K562 (cell line): Measurements from ENCODE around the gene ZFPM1. TPM values are rescaled to one million over a fixed set of nuclear protein-coding genes. Genes with fewer than 3 reads are reported as not detected.
A peak's percentile ranks its signal among the peaks of the same experiment; 100 is the strongest.

ENCODE experiments used
- CHAMP1 ChIP-seq: fragments of 450-650 bp; IDR thresholded peaks from 2 replicates; pipeline ENCODE4 v1.6.1; 2016; ENCODE audit warnings: mild to moderate bottlenecking
- CTBP1 ChIP-seq: fragments of 450-650 bp; IDR thresholded peaks from 2 replicates; pipeline ENCODE4 v1.6.1; 2016; ENCODE audit warnings: borderline replicate concordance
- ETS1 ChIP-seq: conservative IDR thresholded peaks from 2 replicates; pipeline ENCODE4 v1.6.1; 2011; ENCODE audit warnings: low read depth, mild to moderate bottlenecking, low read length; ENCODE audit not compliant: control insufficient read depth
- GATAD2B ChIP-seq: fragments of 450-650 bp; IDR thresholded peaks from 2 replicates; pipeline ENCODE4 v1.6.1; 2017; ENCODE audit warnings: mild to moderate bottlenecking, borderline replicate concordance
- HEY1 ChIP-seq: fragments of 250-450 bp; sonication (Bioruptor Pico); IDR thresholded peaks from 2 replicates; pipeline ENCODE4 v1.5.0; 2020; ENCODE audit warnings: mild to moderate bottlenecking, moderate library complexity, borderline replicate concordance
- HNRNPH1 ChIP-seq: fragments of 200-400 bp; formaldehyde crosslinking; optimal IDR thresholded peaks from 2 replicates; pipeline ENCODE3; 2017; ENCODE audit warnings: low read depth, mild to moderate bottlenecking, low read length, moderate library complexity
- HNRNPK ChIP-seq: fragments of 200-400 bp; formaldehyde crosslinking; IDR thresholded peaks from one replicate; pipeline ENCODE4 v1.6.1; 2018; ENCODE audit warnings: mild to moderate bottlenecking, low read depth, low read length; ENCODE audit not compliant: poor library complexity, severe bottlenecking
- KDM1A ChIP-seq, 2 experiments: fragments of 450-650 bp; IDR thresholded peaks; 2 replicates each; pipeline ENCODE4 v1.6.1; 2016; ENCODE audit warnings: mild to moderate bottlenecking in 2 of 2
- L3MBTL2 ChIP-seq: fragments of 450-650 bp; IDR thresholded peaks from 2 replicates; pipeline ENCODE4 v1.6.1; 2016; ENCODE audit warnings: mild to moderate bottlenecking, moderate library complexity
- LCOR ChIP-seq: sonication (generic); formaldehyde crosslinking; IDR thresholded peaks from 2 replicates; pipeline ENCODE4 v1.8.0; 2022; ENCODE audit warnings: mild to moderate bottlenecking, missing genetic modification reagents
- PML ChIP-seq: IDR thresholded peaks from 2 replicates; pipeline ENCODE4 v1.6.1; 2012; ENCODE audit warnings: low read length, inconsistent platforms
- ZFP1 ChIP-seq: fragments of 450-650 bp; formaldehyde crosslinking; IDR thresholded peaks from 2 replicates; pipeline ENCODE4 v1.4.0; 2020; ENCODE audit warnings: mild to moderate bottlenecking, mixed read lengths
- ZNF507 ChIP-seq: conservative IDR thresholded peaks from 2 replicates; pipeline ENCODE4 v1.6.1; 2017; ENCODE audit warnings: missing genetic modification characterization, missing compliant biosample characterization
- ZNF695 ChIP-seq: fragments of 450-650 bp; formaldehyde crosslinking; IDR thresholded peaks from 2 replicates; pipeline ENCODE4 v1.4.0; 2020; ENCODE audit warnings: mild to moderate bottlenecking, moderate library complexity
- ZNF785 ChIP-seq: fragments of 250-450 bp; sonication (Bioruptor Pico); IDR thresholded peaks from 2 replicates; pipeline ENCODE4 v1.4.0; 2020; ENCODE audit warnings: mild to moderate bottlenecking
- ZSCAN29 ChIP-seq: fragments of 450-650 bp; IDR thresholded peaks from 2 replicates; pipeline ENCODE4 v1.6.1; 2017
- polyA plus RNA-seq, 8 experiments: library from polyadenylated mRNA; depleted of rRNA in 4 of 8; stranded (reverse) in 5 of 8; unstranded in 3 of 8; fragments of >200 nt; fragmentation: Nextera tagmentation in 2 of 8; fragmentation: Illumina TruSeq in 1 of 8; extraction: Ambion mirVana in 2 of 8; extraction: Trizol in 1 of 8; gene quantifications; 2 replicates each; pipeline versions ENCODE4 v1.2.1 to v1.2.3, GENCODE V29; 2011 to 2014; ENCODE audit warnings: inconsistent platforms in 1 of 8, missing spikeins in 1 of 8
- total RNA-seq, 7 experiments: library from RNA; depleted of rRNA in 6 of 7; stranded (reverse); fragments of >200 nt in 6 of 7; fragmentation: Illumina TruSeq in 2 of 7; extraction: Trizol in 2 of 7; gene quantifications; 2 replicates each; pipeline versions ENCODE4 v1.2.1 to v1.2.3, GENCODE V29; 2011 to 2021; ENCODE audit warnings: low replicate concordance in 1 of 7
- TF ChIP-seq, protein P1 (sequence below), 2 experiments: fragments of 450-650 bp; formaldehyde crosslinking in 1 of 2; IDR thresholded peaks; 2 replicates each; pipeline versions ENCODE4 v1.4.0 to v1.6.1; 2014 to 2020; ENCODE audit warnings: mild to moderate bottlenecking in 2 of 2, borderline replicate concordance in 1 of 2, low read depth in 1 of 2

ZFPM1 gene
- total and polyA plus RNA-seq, 9 of the 15 experiments (the other 6 are each of a cell fraction or from before 2014, with no cell fraction given): 0.03 to 35.9 (median 1.4) TPM

GRCh38 chr16:88444826-88445582 is 8.1 kb upstream of the ZFPM1 start (continued):
- no peak for TF ChIP-seq PML
- no peak for TF ChIP-seq ETS1
- TF ChIP-seq CTBP1: no peak
- no peak for TF ChIP-seq L3MBTL2
- no peak for TF ChIP-seq HNRNPK
- TF ChIP-seq CHAMP1: no peak
- no peak for TF ChIP-seq GATAD2B
- TF ChIP-seq ZNF695 (CRISPR knock-in tag): no peak
- no peak for TF ChIP-seq ZNF785
- no peak for TF ChIP-seq ZSCAN29
- no peak for TF ChIP-seq HEY1 (CRISPR knock-in tag)
- TF ChIP-seq ZFP1 (CRISPR knock-in tag): no peak
- no peak for TF ChIP-seq HNRNPH1
- no peak for TF ChIP-seq ZNF507 (tag)
- TF ChIP-seq, protein P1, sequence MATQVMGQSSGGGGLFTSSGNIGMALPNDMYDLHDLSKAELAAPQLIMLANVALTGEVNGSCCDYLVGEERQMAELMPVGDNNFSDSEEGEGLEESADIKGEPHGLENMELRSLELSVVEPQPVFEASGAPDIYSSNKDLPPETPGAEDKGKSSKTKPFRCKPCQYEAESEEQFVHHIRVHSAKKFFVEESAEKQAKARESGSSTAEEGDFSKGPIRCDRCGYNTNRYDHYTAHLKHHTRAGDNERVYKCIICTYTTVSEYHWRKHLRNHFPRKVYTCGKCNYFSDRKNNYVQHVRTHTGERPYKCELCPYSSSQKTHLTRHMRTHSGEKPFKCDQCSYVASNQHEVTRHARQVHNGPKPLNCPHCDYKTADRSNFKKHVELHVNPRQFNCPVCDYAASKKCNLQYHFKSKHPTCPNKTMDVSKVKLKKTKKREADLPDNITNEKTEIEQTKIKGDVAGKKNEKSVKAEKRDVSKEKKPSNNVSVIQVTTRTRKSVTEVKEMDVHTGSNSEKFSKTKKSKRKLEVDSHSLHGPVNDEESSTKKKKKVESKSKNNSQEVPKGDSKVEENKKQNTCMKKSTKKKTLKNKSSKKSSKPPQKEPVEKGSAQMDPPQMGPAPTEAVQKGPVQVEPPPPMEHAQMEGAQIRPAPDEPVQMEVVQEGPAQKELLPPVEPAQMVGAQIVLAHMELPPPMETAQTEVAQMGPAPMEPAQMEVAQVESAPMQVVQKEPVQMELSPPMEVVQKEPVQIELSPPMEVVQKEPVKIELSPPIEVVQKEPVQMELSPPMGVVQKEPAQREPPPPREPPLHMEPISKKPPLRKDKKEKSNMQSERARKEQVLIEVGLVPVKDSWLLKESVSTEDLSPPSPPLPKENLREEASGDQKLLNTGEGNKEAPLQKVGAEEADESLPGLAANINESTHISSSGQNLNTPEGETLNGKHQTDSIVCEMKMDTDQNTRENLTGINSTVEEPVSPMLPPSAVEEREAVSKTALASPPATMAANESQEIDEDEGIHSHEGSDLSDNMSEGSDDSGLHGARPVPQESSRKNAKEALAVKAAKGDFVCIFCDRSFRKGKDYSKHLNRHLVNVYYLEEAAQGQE (IDR thresholded peaks at IDR 0.05; ENCODE audit: borderline replicate concordance): peak; percentile 61; the same call in 1 of the 2 replicates
- TF ChIP-seq, protein P1 (CRISPR knock-in tag; IDR thresholded peaks at IDR 0.05; ENCODE audit: low read depth): no peak
- TF ChIP-seq LCOR: no peak
- TF ChIP-seq KDM1A (IDR thresholded peaks at IDR 0.05): peak; percentile 46 to 71
